Activated CD8-positive, alpha-beta memory T cell treated with anti-CD3 and anti-CD28 coated beads, Interleukin-2, amount 50 U/mL, for 1 hour (primary cell): ENCODE results near the gene RPAIN.
"Not testable (repeated sequence)": the region's sequence is repeated elsewhere in the genome, so short reads cannot be mapped to it uniquely, and the experiment has no call there.

ENCODE experiments used
- DNase-seq: peaks from one replicate; pipeline ENCODE4 v3.0.0-alpha.2; 2020; ENCODE audit errors: extremely low read depth

RPAIN gene

GRCh38 chr17:5429191-5429887, 9.4 kb downstream of the RPAIN start:
- DNase-seq, result no peak

- DNase-seq, result no peak
Observed at GRCh38 chr17:5430413-5430999, 10.5 kb downstream of the RPAIN start.

- DNase-seq, result not testable (repeated sequence)
Observed at GRCh38 chr17:5431234-5431633, 11.3 kb downstream of the RPAIN start.

- DNase-seq, result no peak
Observed at GRCh38 chr17:5431949-5432556, 12.1 kb downstream of the RPAIN start.

- no peak for DNase-seq
Observed at GRCh38 chr17:5434984-5435383, 15.0 kb downstream of the RPAIN start.

GRCh38 chr17:5435781-5436315, 15.9 kb downstream of the RPAIN start:
- not testable (repeated sequence) for DNase-seq

GRCh38 chr17:5437721-5438317, 17.8 kb downstream of the RPAIN start:
- DNase-seq, result no peak

GRCh38 chr17:5438716-5439445, 18.9 kb downstream of the RPAIN start, which contains the start of gene C1QBP:
Gene C1QBP, minus strand, starts transcription at chr17:5439155. Its CDS starts 82 bp downstream, at chr17:5439073.
- peak; percentile 58 for DNase-seq

- DNase-seq, result no peak
Observed at GRCh38 chr17:5439446-5439764, 19.4 kb downstream of the RPAIN start.

- DNase-seq, result no peak
Observed at GRCh38 chr17:5443728-5444127, 23.7 kb downstream of the RPAIN start.

GRCh38 chr17:5444209-5444608, 24.2 kb downstream of the RPAIN start:
- no peak for DNase-seq

GRCh38 chr17:5446786-5447185, 26.8 kb downstream of the RPAIN start:
- no peak for DNase-seq

GRCh38 chr17:5464717-5465507, 44.9 kb downstream of the RPAIN start:
- DNase-seq, result no peak

- DNase-seq, result no peak
Observed at GRCh38 chr17:5466295-5466694, 46.3 kb downstream of the RPAIN start.

GRCh38 chr17:5467416-5467815, 47.4 kb downstream of the RPAIN start:
- DNase-seq, result no peak

- no peak for DNase-seq
Observed at GRCh38 chr17:5468075-5468473, 48.1 kb downstream of the RPAIN start.

GRCh38 chr17:5472511-5472910, 52.5 kb downstream of the RPAIN start:
- DNase-seq, result no peak

GRCh38 chr17:5473906-5474305, 53.9 kb downstream of the RPAIN start:
- DNase-seq, result no peak

GRCh38 chr17:5478992-5479391, 59.0 kb downstream of the RPAIN start:
- no peak for DNase-seq

GRCh38 chr17:5480962-5481361, 61.0 kb downstream of the RPAIN start:
- DNase-seq, result no peak

GRCh38 chr17:5481451-5481850, 61.5 kb downstream of the RPAIN start:
- no peak for DNase-seq
